C4-2B (cell line): ENCODE data around the gene LTF.
"Not testable (repeated sequence)": the region's sequence is repeated elsewhere in the genome, so short reads cannot be mapped to it uniquely, and the experiment has no call there.

ENCODE experiments used
- H3K27ac ChIP-seq: fragments of 450-650 bp; 2 replicates; pipeline ENCODE4 v1.5.1; 2017
- CTCF ChIP-seq: fragments of 450-650 bp; conservative IDR thresholded peaks from 2 replicates; pipeline ENCODE4 v1.5.1; 2017; ENCODE audit warnings: mild to moderate bottlenecking
- ZFX ChIP-seq: fragments of 450-650 bp; IDR thresholded peaks from 2 replicates; pipeline ENCODE4 v1.6.1; 2017

The LTF gene

DNA sequence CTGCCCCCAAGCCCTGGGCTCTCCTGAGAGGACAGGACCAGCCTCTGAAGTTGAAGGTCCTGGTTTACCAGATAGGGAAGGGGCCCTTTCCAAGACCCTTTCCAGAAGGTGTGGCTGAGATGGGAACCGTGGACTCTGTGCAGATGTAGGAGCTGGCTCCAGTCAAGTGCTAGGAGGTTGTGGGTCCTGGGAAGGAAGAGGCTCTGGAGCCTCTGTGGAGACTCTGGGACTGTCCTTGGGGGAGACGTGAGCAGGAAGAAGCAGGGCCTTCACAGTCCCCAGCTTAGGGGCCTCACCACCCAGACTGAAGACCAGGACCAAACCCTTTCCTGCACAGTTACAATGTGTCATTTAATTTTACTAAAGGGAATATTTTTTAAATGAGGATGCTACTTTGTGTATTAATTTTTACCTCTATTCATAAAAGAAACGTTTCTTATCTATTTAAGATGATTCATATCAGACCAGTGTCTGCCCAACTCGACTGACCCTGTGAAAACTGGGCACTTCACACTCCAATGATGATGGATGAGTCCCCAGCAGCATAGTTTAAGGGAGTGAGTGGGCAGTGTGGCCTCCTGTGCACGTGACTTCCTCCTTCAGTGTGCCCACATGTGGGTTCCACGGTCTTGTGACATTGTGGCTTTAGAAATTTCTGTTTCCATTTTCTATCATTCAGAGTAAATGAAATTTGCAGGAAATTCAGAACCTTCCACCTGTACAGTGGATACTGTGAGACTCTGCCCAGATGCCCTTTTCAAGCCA lies 68.8 kb downstream of the LTF start:
- H3K27ac ChIP-seq, result no peak overlapping the region

GRCh38 chr3:46395210-46395661 lies 69.5 kb downstream of the LTF start:
- TF ChIP-seq CTCF, result peak; percentile 23
- TF ChIP-seq ZFX, result no peak

More for the DNA sequence above, 68.8 kb downstream of the LTF start:
- TF ChIP-seq CTCF (no peak), ZFX (no peak)

GRCh38 chr3:46393554-46394434 lies 70.9 kb downstream of the LTF start:
- H3K27ac ChIP-seq, result no peak overlapping the region
- TF ChIP-seq CTCF, result no peak
- no peak for TF ChIP-seq ZFX

More at GRCh38 chr3:46395210-46395661, 69.5 kb downstream of the LTF start:
- H3K27ac ChIP-seq, result no peak overlapping the region

DNA sequence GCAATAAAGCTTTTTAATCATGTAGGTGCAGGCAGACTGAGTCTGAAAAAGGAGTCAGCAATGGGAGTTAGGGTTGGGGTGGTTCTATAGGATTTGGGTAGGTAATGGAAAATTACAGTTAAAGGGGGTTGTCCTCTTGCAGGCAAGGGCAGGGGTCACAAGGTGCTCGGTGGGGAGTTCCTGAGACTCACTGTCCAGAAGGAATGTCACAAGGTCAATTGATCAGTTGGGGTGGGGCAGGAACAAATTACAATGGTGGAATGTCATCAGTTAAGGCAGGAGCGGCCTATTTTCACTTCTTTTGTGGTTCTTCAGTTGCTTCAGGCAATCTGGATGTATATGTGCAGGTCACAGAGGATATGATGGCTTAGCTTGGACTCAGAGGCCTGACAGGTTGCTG lies 71.7 kb downstream of the LTF start:
- TF ChIP-seq CTCF, result no peak
- TF ChIP-seq ZFX, result no peak
- no peak overlapping the region for H3K27ac ChIP-seq

DNA sequence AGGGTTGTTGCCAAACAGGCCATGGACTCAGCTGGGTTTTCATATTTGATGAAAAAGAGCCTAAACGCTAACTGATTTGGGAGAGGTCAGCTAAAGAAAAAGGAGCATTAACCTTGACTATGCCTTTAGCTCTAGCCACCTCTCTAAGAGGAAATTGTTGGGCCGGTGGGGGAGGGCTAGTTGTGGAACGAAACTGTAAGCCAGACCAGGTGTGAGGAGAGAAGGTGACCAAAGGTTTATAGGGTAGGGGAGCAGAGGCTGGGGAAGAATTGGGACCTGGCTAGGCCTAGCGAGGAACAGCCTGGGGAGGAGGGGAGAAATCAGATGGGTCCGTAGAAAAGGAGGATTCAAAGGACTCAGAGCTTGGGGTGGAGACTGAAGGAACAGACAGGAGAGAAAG lies 73.2 kb downstream of the LTF start:
- not testable (repeated sequence) for H3K27ac ChIP-seq

- TF ChIP-seq CTCF (no peak), ZFX (no peak)
- no peak overlapping the region for H3K27ac ChIP-seq
Observed at GRCh38 chr3:46389306-46389705, 75.4 kb downstream of the LTF start.

GRCh38 chr3:46388847-46389246 lies 75.9 kb downstream of the LTF start:
- H3K27ac ChIP-seq, result not testable (repeated sequence)

DNA sequence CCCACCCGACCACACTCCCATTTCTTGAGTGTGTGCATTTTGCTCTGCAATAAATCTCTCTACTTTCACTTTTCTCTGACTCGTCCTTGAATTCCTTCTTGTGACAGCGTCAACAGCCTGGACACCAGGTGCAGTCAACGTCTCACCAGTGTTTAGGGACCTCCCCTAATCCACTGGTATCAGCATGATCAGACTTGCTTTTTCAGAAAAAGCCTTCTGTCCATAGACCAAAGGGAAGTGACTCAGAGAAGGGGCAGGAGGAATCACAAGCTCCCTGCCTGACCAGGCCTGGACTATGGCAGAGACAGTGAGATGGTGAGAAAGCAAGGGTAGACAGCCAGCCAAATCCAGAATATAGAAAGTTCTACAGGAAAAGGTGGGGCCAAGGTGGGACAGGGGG lies 78.5 kb downstream of the LTF start:
- H3K27ac ChIP-seq, result no peak overlapping the region

More for the DNA sequence above, 78.5 kb downstream of the LTF start:
- TF ChIP-seq CTCF, result no peak
- TF ChIP-seq ZFX, result no peak
